Measurements from ENCODE around the gene NUFIP2. TPM values are rescaled to one million over a fixed set of nuclear protein-coding genes. Genes with fewer than 3 reads are reported as not detected.

Gene NUFIP2
- total RNA-seq, 2 donors from 2014 or later, result 39.7 to 65.8 TPM

- H3K9me3 ChIP-seq, result no peaks in the 10 kb centered on the region
- no peak for TF ChIP-seq CTCF (IDR thresholded peaks at IDR 0.05)
- H3K4me1 ChIP-seq (ENCODE audit: control insufficient read depth in 1 of 2, low read depth in 2 of 2), result peaks cover 11 to 22% of the 10 kb centered on the region in 2 donors
- H3K27me3 ChIP-seq (replicated peaks; ENCODE audit: insufficient read depth), result no peaks in the 10 kb centered on the region
- no peaks in the 10 kb centered on the region for H3K36me3 ChIP-seq
- no peak overlapping the region for H3K4me3 ChIP-seq
- no peak overlapping the region for H3K27ac ChIP-seq
- ATAC-seq (ENCODE audit: insufficient number of reproducible peaks, low FRiP score, low read depth) (no peak), DNase-seq (ENCODE audit: low spot score) (no peak)
These were observed 50.2 kb downstream of the NUFIP2 start for GRCh38 chr17:29243792-29244191.

- no peak for DNase-seq (ENCODE audit: low spot score)
These were observed 51.2 kb downstream of the NUFIP2 start for GRCh38 chr17:29242790-29243189.

GRCh38 chr17:29242051-29242450 is 51.9 kb downstream of the NUFIP2 start:
- ATAC-seq (ENCODE audit: insufficient number of reproducible peaks, low FRiP score, low read depth) (no peak), DNase-seq (ENCODE audit: low spot score) (no peak)
- H3K9me3 ChIP-seq, result no peaks in the 10 kb centered on the region
- peak overlapping the region in 1 of 2 donors; percentile 41 for H3K27ac ChIP-seq
- H3K4me3 ChIP-seq, result no peak overlapping the region
- no peaks in the 10 kb centered on the region for H3K36me3 ChIP-seq
- H3K27me3 ChIP-seq (replicated peaks; ENCODE audit: insufficient read depth), result no peaks in the 10 kb centered on the region
- no peak for TF ChIP-seq CTCF (IDR thresholded peaks at IDR 0.05)
- peaks cover 14 to 22% of the 10 kb centered on the region in 2 donors for H3K4me1 ChIP-seq (ENCODE audit: control insufficient read depth in 1 of 2, low read depth in 2 of 2)

More at GRCh38 chr17:29242790-29243189, 51.2 kb downstream of the NUFIP2 start:
- TF ChIP-seq CTCF (IDR thresholded peaks at IDR 0.05), result no peak
- no peaks in the 10 kb centered on the region for H3K9me3 ChIP-seq
- ATAC-seq (ENCODE audit: insufficient number of reproducible peaks, low FRiP score, low read depth), result no peak
- no peaks in the 10 kb centered on the region for H3K36me3 ChIP-seq
- no peaks in the 10 kb centered on the region for H3K27me3 ChIP-seq (replicated peaks; ENCODE audit: insufficient read depth)
- H3K4me1 ChIP-seq (ENCODE audit: control insufficient read depth in 1 of 2, low read depth in 2 of 2), result peaks cover 14 to 22% of the 10 kb centered on the region in 2 donors
- no peak overlapping the region for H3K4me3 ChIP-seq
- no peak overlapping the region for H3K27ac ChIP-seq

- peak; percentile 74 for DNase-seq (ENCODE audit: low spot score)
- peak overlapping the region; percentile 41 to 82 for H3K27ac ChIP-seq
These were observed 52.7 kb downstream of the NUFIP2 start for GRCh38 chr17:29240968-29241963.

More at GRCh38 chr17:29240968-29241963, 52.7 kb downstream of the NUFIP2 start:
- no peaks in the 10 kb centered on the region for H3K36me3 ChIP-seq
- no peak overlapping the region for H3K4me3 ChIP-seq
- H3K4me1 ChIP-seq (ENCODE audit: control insufficient read depth in 1 of 2, low read depth in 2 of 2), result peaks cover 14 to 22% of the 10 kb centered on the region in 2 donors
- H3K27me3 ChIP-seq (replicated peaks; ENCODE audit: insufficient read depth), result no peaks in the 10 kb centered on the region
- no peaks in the 10 kb centered on the region for H3K9me3 ChIP-seq
- TF ChIP-seq CTCF (IDR thresholded peaks at IDR 0.05), result no peak
- ATAC-seq (ENCODE audit: insufficient number of reproducible peaks, low FRiP score, low read depth), result peak; percentile 94
